Fibroblast of pulmonary artery (primary cell): ENCODE data around the gene GNB1L.

Experiments
- DNase-seq: peaks from one replicate; pipeline ENCODE4 v3.0.0-alpha.2; 2010; ENCODE audit warnings: low read depth
- H3K4me3 ChIP-seq: replicated peaks from 2 replicates; pipeline ENCODE4 v1.5.1; 2011; ENCODE audit warnings: low read depth, mild to moderate bottlenecking, control low read depth, low read length, moderate library complexity
- TF ChIP-seq, protein P1 (sequence below): IDR thresholded peaks from 2 replicates; pipeline ENCODE4 v1.5.1; 2011; ENCODE audit warnings: mild to moderate bottlenecking, control low read depth, low read length, inconsistent platforms; ENCODE audit errors: missing control alignments

GNB1L gene

DNA sequence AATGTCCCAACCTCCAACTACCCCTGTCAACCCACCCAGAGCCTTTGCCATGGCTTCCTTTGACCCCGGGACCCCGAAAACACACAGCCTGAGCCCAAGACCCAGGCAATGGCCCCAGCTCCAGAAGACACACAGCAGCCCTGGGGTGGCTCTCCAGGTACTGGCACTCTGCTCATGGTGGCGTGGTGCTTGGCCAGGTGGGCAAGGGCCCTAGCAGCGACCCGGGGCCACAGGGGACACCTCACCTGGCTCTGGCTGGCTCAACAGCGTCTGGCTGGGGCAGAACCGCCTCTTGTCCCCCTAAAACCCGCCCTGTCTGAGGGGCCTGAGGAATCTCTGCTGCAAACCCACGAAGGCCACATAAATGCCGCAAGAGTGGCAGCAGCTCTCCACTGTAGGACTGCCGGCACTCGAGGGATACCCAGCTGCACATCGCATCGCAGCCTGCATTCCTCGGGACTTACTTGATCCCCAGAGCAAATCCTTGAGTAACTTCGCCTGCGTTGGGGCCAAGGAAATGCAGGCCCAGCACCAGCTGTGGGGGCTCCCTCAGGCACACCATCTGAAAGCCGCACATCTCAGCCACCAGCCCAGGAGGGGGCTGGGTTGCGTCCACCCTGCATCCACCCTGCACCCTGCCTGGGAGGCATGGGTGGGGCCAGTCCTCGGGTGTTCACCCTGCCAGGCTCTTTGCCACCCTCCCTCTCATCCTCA, 23.1 kb upstream of the GNB1L start:
- no peak overlapping the region for H3K4me3 ChIP-seq
- DNase-seq: no peak
- TF ChIP-seq, protein P1, sequence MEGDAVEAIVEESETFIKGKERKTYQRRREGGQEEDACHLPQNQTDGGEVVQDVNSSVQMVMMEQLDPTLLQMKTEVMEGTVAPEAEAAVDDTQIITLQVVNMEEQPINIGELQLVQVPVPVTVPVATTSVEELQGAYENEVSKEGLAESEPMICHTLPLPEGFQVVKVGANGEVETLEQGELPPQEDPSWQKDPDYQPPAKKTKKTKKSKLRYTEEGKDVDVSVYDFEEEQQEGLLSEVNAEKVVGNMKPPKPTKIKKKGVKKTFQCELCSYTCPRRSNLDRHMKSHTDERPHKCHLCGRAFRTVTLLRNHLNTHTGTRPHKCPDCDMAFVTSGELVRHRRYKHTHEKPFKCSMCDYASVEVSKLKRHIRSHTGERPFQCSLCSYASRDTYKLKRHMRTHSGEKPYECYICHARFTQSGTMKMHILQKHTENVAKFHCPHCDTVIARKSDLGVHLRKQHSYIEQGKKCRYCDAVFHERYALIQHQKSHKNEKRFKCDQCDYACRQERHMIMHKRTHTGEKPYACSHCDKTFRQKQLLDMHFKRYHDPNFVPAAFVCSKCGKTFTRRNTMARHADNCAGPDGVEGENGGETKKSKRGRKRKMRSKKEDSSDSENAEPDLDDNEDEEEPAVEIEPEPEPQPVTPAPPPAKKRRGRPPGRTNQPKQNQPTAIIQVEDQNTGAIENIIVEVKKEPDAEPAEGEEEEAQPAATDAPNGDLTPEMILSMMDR: no peak

DNA sequence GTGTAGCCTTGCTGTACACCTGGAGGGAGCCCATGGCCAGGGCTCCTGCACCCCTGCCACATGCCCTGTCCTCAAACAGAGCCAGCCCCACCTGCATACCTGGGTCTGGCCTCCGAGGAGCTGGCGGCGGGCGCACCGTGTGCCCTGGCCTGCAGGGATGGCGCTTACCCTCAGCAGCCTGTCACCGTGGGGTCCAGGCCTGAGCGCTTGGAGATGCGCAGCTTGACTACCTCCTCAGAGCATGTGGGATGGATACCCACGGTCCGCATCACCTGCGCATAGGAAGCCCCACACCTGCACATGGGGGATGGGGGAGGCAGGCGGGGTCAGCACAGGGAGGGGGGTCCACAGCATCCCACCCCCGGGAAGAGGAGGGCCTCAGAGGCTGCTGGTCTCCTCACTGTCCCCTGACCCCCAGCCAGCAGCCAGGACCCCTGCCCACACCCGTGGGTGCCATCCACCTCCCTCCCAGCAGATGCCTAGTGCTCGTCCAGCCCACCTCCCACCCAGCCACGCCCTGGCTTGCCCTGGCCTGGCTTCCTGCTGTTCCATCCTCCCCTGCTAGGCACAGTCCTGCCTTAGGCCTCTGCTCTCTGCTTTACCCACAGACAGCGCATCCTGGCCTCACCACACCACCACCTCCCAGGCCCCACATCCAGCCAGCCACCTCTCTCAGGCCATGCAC, 22.4 kb upstream of the GNB1L start:
- no peak for DNase-seq
- H3K4me3 ChIP-seq: no peak overlapping the region
- TF ChIP-seq, protein P1: no peak

DNA sequence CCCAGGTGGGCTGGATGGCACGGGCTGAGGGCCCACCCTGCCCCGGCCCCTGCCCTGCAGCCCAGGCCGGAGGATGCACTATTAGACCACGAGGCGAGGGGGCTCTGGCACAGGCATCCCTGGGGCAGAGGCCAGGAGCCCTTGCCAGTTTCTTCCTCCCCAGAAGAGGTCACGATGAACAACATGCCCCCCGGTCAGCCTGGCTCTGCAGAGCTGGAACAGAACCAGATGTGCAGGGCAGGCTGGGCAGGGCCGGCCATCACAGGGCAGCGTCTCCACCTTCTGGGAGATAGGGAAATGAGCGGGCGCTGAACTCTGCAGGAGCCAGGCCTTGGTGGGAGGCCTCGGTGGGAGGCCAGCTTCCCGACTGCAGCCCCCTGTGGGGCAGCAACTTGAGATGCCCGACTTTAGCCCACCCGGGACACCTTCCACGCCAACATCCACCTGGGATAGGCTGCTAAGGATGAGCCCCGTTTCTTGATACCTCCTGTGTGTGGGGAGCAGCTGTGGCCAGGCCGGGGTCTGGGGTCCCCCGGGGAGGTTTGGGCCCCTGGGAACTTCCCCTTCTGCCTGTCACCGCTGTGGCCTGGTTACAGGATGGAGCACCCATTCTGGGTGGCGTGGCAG, 21.8 kb upstream of the GNB1L start:
- TF ChIP-seq, protein P1: no peak
- no peak for DNase-seq
- no peak overlapping the region for H3K4me3 ChIP-seq

DNA sequence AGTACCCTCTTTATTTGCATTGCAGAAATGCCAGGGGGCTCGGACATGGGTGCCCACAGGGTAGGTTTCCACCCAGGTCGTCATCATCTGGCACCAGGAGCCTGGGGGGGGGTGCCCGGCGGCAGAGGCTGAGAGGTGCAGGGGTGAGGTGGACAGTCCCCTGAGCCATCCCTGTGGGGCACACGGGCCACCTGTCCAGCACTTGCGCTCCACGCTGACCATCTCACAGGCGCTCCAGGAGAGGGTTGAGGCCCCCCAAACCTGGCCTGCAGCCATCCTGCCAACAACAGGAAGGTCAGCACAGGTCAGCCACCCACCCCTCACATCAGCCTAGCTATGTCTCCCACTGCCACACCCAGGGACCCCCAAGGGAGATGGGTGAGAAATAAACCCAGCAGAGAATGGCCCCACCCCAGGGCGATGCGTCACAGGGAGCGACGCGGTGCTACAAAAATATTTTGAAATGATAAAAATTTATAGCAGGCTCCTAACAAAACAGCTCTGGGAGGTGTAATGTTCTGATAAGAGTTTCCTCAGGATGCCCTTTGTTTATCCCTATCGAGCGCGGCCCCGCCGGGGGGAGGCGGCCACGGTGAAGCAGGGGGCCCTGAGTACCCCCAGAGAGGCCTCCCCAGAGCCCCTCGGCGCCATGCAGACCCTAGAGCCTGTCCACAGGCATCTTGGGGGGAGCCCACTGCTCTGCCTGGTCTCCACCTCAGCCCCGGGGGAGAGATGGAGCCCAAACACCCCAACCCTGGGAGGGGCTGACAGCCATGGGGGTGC, 21.0 kb upstream of the GNB1L start:
- peak; percentile 47 for DNase-seq
- H3K4me3 ChIP-seq: no peak overlapping the region
- TF ChIP-seq, protein P1: no peak

DNA sequence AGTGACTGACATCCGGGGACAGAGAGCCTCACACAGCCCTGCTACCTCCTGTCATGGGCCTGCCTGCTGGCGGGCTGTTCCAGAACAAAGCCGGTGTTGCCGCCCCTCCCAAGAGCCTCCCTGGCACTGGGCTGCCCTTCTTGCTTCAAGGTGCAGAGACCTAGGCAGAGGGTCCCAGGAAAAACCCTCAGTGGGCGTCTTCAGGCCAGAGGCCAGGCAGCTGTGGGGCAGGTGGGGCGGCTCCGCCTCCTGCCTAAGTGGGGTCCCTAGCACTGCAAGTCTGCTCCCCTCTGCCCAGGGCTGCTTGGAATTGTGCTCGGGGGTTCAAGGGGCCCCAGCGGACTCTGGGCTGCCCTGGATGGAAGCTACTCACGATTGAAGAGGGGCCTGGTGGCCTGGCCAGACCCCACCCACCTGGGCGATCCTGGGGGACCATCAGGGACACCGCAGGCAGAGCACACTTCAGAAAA, 20.4 kb upstream of the GNB1L start:
- TF ChIP-seq, protein P1: no peak
- DNase-seq: no peak
- no peak overlapping the region for H3K4me3 ChIP-seq

DNA sequence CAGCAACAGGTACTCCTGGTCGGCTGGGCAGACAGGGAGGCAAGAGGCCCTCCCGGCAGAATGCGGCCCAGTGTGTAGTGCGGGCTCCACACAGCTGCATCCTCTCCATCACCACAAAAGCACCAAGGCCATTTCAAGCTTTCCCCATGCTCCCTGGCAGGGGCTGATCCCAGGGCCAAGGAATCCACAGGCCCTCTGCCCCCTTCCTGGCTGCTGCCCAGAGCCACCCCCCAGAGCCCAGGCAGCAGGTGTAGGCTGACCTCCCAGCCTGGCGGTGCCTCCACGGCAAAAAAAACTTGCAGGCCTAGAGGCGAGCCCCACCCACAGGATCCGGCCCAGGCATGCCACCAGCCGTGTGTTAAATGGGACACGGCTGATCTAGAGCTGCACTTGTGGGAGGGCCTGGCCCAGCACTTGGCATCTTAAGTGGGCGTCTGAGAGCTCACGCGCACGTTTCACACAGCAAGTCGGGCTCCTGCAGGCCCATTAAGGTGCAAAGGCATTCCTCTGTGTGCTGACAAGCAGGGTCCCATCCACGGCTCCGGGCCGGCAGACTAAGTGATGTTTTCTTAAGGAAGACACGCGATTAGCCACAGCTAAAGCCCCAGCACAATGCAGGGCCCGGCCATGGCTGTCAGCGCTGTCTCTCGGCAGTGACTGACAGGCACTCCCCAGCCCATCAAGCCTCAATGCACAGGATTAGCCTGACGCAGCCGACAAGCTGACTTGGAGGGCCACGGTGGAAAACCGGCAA, 19.8 kb upstream of the GNB1L start:
- no peak for DNase-seq
- TF ChIP-seq, protein P1: no peak
- H3K4me3 ChIP-seq: no peak overlapping the region
